NCI-H187 treated with DMSO at 0.1 percent for 48 hours (cell line): Measurements from ENCODE around the gene CAPN11.

Source experiments
- DNase-seq: peaks from one replicate; lab custom pipeline; 2025; lab: John Stamatoyannopoulos, UW

The CAPN11 gene

DNA sequence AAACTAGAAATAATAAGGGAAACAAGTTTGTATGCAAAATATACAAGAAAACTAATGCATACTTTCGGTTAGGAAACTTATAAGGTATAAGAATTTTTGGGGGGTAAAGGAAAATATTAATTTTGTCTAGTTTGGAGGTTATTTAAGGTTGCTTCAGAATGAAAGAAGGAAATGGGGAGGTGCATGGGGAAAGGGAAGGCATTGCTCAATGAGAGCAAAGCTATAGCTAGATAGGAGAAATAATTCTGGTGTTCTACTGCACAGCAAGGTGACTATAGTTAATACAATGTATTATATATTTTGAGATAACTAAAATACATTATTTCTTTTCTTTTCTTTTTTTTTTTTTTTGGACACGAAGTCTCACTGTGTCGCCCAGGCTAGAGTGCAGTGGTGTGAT is 52.7 kb downstream of the CAPN11 start:
- DNase-seq, result no peak

DNA sequence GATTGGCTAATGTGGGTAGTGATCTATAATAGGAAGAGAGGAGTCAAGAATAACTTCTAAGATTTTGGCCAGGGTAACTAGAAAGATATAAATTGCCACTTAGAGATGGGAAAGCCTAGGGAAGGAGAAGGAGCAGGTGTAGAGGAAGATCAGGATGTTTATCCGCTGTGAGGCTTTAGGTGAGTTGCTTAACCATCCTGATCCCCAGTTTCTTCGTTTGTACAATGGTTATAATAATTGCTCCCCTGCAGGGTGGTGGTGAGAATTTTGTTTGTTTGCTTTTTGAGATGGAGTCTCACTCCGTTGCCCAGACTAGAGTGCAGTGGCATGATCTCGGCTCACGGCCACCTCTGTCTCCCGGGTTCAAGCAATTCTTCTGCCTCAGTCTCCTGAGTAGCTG is 55.7 kb downstream of the CAPN11 start:
- no peak for DNase-seq

DNA sequence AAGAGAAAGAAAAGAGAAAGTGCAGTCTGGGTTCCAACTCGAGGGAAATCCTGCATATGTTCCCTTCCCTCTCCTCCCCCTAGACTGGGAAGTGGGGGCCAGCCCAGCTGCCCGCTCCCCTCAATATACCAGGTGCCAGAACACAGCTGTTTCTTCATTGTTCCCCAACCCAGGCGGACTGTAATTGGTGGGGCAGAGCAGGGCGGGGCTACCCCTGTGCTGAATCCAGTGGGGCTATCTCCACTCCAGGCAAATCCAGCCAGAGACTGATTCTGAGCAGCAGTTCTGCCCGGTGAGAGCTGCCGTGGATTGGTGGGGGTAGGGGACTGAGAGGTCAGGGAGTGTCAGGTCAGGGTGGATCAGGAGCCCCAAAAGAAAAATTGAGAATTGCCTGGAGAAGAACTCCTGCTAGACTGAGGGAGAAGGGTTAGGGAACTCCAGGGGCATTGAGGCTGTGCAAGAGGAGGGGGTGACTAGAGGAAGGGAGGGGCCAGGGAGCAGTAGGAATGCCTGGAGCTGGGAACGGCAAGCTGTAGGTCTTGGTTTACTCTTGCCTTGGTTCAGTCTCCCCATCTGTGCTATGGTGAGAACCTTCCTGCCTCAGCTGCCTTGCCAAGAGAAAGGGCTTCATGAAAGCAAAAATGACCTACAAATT is 58.2 kb downstream of the CAPN11 start, which contains the start of gene MYMX:
Gene MYMX (plus strand): TSS at position 250 of the 655 bp plus-strand sequence. CDS start 546 bp downstream, outside the sequence.
- no peak for DNase-seq

DNA sequence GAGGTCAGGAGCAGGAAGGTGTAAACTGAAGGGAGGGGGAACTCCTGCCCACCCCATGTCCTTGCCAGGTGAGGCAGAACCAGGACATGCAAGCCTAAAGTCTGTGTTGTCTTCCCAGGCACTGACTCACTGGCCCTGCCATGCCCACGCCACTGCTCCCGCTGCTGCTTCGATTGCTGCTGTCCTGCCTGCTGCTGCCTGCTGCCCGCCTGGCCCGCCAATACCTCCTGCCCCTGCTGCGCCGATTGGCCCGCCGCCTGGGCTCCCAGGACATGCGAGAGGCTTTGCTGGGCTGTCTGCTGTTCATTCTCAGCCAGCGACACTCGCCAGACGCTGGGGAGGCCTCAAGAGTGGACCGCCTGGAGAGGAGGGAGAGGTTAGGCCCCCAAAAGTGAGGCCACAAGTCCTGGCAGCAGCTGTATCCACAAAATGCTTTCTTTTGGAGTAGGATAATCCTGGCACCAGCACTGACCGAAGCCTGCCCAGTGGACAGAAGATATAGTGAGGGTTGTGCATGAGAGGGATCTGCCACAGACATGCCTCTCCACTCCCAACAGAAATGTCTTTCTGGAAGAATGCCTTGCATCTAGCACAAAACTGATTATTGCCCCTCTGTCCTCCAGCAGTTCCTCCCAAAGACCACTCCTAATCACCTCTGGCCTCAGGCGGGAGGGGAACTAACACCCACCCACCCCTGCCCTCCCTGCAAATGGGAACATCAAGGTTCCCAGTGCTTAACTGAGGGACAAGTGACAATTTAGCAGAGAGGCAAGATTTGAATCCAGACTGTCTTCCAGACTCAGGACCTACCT is 58.9 kb downstream of the CAPN11 start:
- DNase-seq, result no peak

DNA sequence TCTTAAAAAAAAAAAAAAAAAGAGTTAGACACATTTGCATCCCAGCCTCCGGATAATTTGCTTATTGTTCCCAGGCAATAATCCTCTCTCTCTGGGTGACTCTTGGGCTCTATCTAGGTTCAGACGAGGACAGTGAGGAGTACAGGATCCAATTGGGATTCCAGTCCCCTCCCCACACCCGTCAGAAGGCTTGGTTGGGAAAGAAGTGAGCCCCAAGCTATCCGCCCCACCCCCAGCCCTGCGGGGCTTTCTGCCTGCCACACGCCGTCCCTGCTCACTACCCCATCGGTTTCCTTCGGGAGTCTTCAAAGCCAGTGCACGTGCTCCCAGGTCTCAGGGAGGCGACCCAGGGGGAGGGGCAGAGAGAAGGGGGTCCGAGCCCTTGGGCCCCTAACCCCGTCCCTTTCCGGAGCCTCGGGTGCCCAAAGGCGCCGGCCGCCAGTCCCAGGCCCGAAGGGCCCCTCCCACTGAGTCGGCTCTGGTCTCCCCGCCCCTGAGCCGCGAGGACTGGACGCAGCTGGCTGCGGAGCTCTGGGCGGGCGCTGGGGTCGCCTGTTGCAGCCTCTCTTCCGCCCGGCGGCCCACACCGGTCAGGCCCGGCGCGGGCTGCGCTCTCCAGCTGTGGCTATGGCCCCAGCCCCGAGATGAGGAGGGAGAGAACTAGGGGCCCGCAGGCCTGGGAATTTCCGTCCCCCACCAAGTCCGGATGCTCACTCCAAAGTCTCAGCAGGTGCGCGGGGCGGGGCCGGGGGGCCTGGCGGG is 60.6 kb downstream of the CAPN11 start:
- DNase-seq, result no peak

DNA sequence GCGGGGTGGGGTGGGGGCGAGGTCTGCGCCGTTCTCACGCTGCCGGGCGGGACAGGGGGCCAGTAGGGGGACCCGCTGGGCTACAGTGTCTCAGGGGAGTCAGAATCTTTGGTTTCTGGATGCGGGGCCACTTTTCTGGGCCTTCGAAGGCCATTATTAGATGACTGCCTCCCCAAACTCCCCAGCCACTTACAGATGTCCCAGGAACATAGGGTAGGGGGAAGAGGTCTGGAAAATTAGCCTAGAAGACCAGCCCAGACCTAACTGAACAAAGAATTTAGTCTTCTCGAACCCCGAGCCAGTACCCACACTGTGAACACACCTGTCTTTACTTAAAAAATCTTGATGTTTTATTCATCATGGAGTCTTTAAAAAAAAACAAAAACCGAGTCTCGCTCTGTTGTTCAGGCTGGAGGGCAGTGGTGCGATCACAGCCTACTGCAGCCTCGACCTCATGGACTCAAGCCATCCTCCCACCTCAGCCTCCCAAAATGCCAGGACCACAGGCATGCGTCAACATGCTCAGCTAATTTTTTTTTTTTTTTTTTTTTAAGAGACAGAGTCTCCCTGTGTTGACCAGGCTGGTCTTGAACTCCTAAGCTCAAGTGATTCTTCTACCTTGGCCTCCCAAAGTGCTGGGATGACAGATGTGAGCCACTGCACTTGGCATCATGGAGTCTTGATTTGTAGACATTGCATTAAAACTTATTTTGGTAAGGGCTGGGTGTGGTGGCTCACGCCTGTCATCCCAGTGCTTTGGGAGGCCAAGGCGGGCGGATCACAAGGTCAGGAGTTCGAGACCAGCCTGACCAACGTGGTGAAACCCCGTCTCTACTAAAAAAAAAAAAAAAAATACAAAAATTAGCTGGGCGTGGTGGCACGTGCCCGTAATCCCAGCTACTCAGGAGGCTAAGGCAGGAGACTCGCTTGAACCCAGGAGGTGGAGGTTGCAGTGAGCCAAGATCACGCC is 61.5 kb downstream of the CAPN11 start:
- DNase-seq, result no peak

DNA sequence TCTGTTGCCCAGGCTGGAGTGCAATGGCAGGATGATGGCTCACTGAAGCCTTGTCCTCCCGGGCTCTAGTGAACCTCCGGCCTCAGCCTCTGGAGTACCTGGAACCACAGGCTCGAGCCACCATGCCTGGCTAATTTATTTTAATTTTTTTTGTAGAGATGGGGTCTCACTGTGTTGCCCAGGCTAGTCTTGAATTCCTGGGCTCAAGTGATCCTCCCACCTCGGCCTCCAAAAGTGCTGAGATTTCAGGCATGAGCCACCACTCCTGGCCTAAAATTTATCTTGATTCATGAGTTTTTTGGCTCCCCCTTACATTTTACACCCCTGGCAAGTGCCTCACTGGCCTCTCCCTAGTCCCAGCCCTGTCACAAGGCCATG is 62.3 kb downstream of the CAPN11 start:
- no peak for DNase-seq

DNA sequence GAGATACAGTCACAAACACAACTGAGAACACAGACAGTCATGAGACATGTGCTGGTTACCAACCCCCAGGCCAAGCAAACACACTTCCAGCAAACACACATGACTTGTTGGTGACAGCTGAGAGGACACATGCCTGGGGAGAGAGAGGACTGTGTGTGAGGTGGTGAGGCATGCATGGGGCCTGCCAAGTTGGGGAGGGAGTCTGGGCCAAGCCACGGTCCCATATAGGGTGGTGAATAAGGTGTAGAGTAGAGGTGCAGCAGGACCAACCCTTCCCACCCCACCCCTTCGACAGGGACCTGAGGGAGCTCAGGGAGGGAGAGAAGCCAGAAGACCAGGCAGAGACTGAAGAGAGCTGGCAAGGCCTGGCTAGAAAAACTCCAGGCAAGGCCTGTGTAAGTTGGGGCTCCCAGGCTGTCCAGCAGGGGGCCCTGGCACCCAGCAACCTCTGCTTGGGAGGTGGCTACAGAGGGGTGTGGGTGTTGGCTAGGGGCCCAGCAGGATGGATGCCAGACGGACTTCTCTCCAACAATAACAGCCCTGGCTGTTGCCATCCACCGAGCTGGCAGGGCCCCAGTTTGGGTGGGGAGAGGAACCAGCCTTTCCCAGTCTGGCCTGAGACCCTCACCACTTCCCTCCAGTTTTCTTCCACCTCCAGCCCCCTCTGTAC is 62.8 kb downstream of the CAPN11 start:
- no peak for DNase-seq

DNA sequence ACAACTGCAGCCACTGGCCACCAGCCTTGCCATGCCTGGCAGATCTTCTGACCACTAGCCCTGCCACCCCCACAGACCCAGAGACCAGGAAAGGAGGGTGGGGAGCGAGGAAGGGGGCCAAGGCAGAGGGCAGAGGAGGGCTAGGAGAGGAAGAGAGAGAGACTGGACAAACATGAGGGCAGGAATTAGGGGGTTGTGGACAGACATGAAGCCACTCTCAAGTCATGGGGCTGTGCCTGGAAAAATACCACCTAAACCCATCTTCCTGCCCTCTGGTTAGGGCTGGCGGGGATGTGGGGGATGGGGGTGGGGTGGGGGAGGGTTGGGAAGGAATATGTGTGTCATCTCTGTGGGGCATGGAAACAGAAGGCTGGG is 63.3 kb downstream of the CAPN11 start:
- no peak for DNase-seq

DNA sequence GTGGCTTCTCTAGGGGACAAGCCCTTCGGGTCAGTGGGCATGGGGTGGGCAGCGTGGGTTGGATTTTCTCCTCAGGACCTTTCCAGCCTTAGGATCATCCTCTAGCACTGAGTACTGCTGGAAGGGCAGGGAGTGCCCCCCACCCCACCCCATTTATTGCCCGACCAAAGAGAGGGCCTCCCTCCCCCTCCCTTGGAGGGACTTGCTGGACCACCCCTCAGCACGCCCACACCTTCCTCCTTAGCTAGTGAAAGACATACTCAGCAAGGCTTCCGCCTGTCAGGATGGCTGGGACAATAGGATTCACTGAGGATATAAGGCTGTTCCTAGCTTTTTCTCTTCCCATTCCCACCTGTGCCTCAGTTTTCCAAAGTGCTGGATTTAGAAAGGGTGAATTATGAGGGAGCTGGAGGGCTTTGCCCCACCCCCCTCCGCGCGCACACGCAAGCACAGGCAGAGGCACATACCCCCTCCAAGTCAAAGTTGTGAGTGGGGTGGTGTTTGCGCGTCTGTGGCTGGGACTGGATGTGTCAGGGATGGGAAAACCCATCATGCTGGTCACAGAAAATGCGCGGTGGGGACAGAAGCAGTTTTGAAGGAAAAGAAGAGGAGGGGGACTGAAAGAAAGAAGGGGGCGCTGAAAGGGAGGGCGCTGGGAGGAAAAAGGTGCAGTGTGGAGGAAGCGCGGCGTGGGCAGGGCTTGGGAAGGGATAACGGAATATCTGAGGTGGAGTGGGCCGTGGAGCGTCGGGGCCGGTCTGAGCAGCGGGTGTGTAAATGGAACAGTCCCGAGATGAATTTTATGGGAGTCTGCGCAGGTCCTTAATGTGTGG is 64.1 kb downstream of the CAPN11 start:
- no peak for DNase-seq

DNA sequence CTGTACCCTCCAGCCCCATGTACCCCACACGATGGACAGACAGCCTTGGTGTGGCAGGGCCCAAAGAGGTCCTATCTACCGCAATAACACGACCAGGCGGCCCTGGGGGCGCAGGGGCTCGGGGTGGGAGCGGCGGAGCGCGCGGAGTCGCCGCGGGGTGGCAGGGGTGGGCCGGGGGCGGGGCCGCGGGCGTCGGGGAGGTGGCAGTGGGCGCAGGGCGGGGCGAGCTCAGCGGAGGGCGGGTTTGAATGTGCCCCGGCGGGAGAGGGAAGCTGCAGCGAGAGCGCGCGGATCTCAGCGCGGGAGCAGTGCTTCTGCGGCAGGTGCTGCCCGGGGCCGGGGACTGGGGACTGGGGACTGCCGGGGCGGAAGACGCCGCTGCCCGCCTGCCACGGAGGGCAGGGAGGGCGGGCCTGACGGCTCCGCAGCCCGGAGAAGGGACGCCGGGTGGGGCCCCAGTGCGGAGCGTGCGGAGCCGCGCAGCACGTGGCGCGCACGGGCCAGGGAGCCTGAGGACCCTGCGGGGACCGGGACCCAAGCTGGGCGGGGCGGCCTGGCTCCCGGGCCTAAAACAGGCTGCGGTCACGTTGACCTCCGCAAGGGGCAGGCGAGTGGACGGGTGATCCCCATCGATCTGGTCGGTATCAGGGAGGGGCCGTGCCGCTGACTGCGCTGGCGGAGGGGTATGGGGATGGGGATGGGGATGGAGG is 64.9 kb downstream of the CAPN11 start, which contains the start of gene SLC29A1:
Gene SLC29A1 (plus strand): TSS at position 277 of the 710 bp plus-strand sequence. CDS start 3,719 bp downstream, outside the sequence.
- DNase-seq, result no peak

DNA sequence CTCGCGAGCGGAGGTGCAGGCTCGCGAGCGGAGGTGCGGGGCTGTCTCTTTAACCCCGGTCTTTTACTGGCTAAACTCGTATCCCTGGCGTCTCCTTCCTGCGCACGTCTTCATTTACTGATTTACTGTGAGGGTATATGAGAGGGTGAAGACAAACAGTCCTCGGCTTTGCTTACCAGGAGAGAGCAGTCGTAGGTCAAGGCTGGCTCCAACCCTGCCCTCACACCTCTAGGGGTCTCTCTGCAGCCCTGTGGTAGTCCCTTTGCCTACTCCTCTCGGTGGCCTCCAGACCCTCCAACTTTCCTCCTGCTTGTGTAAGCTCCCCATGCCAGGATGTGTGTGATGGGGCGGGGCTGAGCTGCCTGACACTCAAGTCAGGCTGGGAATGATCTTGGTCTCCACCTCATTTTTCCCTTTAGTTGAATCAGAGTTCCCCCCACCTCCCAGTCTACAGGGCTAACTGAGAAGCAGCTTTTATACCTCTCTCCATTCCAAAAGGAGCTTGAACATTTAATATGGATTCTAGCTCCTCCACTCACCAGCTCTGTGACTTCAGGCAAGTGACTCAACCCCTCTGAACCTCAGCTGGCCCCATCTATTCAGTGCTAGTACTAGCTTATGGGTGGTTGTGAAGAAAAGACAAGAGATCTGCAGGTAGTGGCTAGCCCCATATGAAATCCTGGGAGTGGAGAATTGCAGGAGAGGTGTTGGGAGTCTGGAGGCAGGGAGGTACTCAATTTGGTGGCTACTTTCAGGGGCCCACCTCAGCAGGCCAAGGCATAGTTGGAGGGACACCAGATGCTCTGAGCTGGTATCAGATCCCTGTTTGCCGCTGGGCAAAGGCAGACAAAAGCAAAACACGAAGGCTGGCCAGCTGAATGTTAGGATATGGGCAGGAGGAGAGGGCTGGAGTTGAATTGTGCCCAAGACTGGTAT is 65.7 kb downstream of the CAPN11 start:
- DNase-seq, result no peak

DNA sequence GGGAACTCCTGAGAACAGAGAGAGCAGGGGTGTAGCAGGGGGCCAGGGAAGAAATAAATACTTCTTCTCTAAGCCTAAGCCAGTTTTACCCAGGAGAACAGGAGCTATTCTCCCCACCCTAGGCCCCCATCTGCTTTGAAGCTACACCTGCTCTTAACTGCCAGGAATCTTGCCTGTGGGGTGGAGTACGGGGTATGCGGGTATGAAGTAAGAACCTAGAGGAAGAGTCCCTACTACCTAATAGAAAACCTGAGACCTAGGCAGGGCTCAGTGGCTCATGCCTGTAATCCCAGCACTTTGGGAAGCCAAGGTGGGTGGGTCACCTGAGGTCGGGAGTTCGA is 66.3 kb downstream of the CAPN11 start:
- DNase-seq, result no peak

DNA sequence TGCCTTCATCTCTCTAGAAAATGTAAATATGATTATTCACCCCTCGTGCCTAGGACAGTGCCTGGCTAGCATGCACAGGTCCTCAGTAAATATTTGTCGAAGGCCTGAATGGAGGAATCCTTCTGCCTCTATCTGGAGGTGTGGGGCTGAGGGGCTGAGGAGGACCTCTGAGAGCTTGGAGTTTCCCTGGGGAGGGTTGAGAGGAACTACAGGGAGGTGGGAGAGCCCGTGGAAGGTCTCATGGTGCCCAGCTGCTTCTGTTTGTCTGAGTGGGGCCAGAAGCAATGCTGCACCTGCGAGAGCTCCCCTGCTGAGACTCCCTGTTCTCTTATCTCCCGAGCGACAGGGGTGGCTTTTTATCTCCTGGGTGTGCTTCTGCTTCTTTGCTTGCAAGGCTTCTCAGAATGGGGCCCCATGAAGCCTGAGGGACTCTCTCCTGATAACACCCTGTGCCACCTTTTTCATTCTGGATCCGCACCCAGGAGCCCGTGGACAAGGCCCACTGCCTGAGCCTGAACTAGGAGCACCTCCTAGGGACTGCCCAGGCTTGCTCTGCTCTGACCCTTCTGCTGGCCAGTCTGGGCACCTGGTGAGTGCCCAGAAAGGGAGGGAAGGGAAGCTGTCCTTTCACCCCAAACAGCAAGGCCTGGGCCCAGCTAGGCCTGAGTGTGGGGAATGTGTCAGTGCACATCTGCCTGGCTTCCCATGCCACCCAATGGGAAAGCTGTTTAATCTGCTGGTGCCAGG is 67.1 kb downstream of the CAPN11 start:
- no peak for DNase-seq

DNA sequence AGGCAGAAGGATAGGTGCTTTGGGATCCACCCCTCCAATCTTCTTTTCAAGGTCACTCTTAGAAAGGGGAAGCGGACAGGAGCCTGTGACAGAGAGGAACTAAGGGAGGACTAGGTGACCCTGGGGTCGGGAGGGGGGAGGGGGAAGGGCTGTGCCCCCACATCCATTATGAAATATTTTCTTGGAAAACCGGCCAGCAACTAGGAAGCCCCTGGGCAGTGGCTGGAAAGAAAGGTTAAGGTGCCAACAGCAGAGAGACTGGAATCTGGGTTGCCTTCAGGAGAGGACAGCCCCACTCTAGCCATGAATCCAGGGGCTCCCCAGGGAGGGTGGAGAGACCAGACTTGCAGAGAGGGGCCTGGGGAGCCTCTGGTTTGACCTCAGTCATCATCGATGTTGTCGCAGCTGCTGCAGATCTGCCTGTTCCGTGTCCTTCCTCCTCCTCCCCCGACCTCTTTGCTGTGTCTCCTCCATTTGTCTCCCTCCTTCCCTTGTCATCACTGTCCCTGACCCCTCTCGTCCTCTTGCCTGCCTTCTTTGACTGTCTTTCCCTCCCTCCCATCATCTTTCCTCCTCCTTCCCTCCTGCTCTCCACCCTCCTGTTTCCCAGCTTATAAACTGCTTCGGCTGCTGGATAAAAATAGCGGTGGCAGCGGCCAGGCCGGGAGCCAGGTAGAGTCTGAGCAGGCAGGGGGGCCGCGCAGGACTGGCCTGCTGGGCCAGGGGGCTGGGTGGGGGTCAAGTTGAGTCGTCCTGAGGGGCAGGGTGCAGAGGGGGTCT is 67.9 kb downstream of the CAPN11 start:
- no peak for DNase-seq

DNA sequence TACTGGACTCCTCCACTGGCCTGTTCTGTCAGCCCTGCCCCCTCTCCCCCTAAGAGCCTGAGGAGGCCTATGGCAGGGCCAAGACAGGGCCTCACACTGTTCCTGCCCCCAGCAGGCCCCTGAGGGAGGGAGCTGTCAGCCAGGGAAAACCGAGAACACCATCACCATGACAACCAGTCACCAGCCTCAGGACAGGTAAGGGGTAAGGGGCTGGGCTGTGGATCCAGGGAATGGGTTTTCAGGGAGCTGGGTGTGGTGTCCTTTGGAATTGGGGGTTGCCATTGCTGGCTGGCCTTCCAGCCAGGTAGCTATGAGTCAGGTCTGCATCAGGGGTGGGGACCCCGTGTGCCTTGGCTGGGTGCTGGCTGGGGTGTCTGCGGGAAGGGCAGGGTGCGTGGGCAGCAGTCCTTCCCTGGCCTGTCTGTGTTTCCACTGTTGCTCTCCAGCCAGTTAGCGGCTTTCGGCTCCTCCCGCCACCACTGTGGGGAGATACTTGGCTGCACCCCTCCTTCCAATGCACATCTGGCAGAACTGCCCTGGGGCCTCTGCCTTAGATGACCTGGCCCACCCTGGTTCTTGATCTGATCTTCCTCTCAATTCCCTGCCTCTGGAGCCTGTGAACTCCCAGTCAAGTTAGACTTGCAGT is 68.7 kb downstream of the CAPN11 start:
- DNase-seq, result no peak
